K562 (cell line): ENCODE measurements around the gene PUSL1. TPM values are rescaled to one million over a fixed set of nuclear protein-coding genes. Genes with fewer than 3 reads are reported as not detected.

Experiments used
- ATAC-seq: fragments of 200-7000 bp; cut with Tn5 transposase; 3 replicates; pipeline ENCODE4 v1.9.1; 2020; ENCODE audit warnings: moderate library complexity
- BruUV-seq: library from RNA; stranded (reverse); fragments of 400-500 nt; replicated peaks from 2 replicates; lab custom pipeline; 2021; lab: Mats Ljungman, UMichigan
- CTCF ChIA-PET: fragments of 300-600 bp; formaldehyde crosslinking; extraction: SDS; loops from one replicate; lab custom pipeline; 2021; ENCODE audit warnings: low intra/inter-chr PET ratio; lab: Yijun Ruan, JAX
- POLR2A ChIA-PET: fragments of 300-600, 350-650 bp; sonication (Branson Sonifier 250); formaldehyde crosslinking; extraction: SDS; loops from one replicate; lab custom pipeline; 2021; ENCODE audit warnings: antibody characterized with exemption, inconsistent platforms; lab: Yijun Ruan, JAX
- DNase-seq, 4 experiments: peaks; one replicate each; pipeline versions ENCODE4 v3.0.0 to v3.0.0-alpha.2; 2011 to 2018; ENCODE audit warnings: low spot score in 3 of 4, mixed read lengths in 3 of 4; ENCODE audit errors: extremely low read depth in 1 of 4
- FAIRE-seq: peaks from 2 replicates; lab custom pipeline; 2011; peaks lifted over from hg19 to GRCh38; lab: Jason Lieb, UNC
- H2AFZ ChIP-seq: 2 replicates; pipeline ENCODE4 v1.6.0; 2011; ENCODE audit warnings: low read depth, low read length, control low read depth, inconsistent platforms
- H3K27ac ChIP-seq: fragments of 200-600 bp; 3 replicates; pipeline ENCODE4 v1.8.0; 2011; ENCODE audit warnings: low read depth, mild to moderate bottlenecking, control low read depth, inconsistent platforms, low read length, moderate library complexity, mixed read lengths; ENCODE audit errors: extremely low read depth
- H3K27me3 ChIP-seq, 2 experiments: fragments of 300-600 bp in 1 of 2; 2 replicates in 1 of 2; 3 replicates in 1 of 2; pipeline versions ENCODE4 v1.6.0 to v1.8.0; 2011; ENCODE audit warnings: inconsistent platforms in 2 of 2, low read length in 2 of 2, mild to moderate bottlenecking in 1 of 2, mixed read lengths in 1 of 2, moderate library complexity in 1 of 2; ENCODE audit not compliant: control insufficient read depth in 2 of 2, insufficient read depth in 2 of 2
- H3K36me3 ChIP-seq: fragments of 300-600 bp; 3 replicates; pipeline ENCODE4 v1.8.0; 2011; ENCODE audit warnings: mild to moderate bottlenecking, low read length, inconsistent platforms; ENCODE audit not compliant: control insufficient read depth, insufficient read depth
- H3K4me1 ChIP-seq, 2 experiments: fragments of 200-600 bp in 1 of 2; replicated peaks in 1 of 2; 2 replicates in 1 of 2; 3 replicates in 1 of 2; pipeline versions ENCODE4 v1.5.1 to v1.8.0; 2011; ENCODE audit warnings: inconsistent platforms in 2 of 2, low read length in 2 of 2, mild to moderate bottlenecking in 1 of 2, mixed read lengths in 1 of 2, moderate library complexity in 1 of 2; ENCODE audit not compliant: control insufficient read depth in 2 of 2, insufficient read depth in 2 of 2
- H3K4me2 ChIP-seq: 2 replicates; pipeline ENCODE4 v1.6.1; 2011; ENCODE audit warnings: low read length, control low read depth, inconsistent platforms, mixed read lengths; ENCODE audit not compliant: insufficient read depth
- H3K4me3 ChIP-seq: fragments of 200-600 bp; sonication (generic), shearing (Covaris generic); 2 replicates; pipeline ENCODE4 v1.5.1; 2016; ENCODE audit warnings: control low read depth, inconsistent platforms
- H3K79me2 ChIP-seq: fragments of 200-600 bp; 3 replicates; pipeline ENCODE4 v1.8.0; 2011; ENCODE audit warnings: low read length, inconsistent platforms; ENCODE audit not compliant: control insufficient read depth, insufficient read depth
- H3K9ac ChIP-seq, 2 experiments: 2 replicates each; pipeline versions ENCODE4 v1.6.0 to v1.6.1; 2011; ENCODE audit warnings: low read depth in 2 of 2, low read length in 2 of 2, control low read depth in 1 of 2, inconsistent platforms in 1 of 2, mild to moderate bottlenecking in 1 of 2, mixed read lengths in 1 of 2; ENCODE audit not compliant: insufficient read depth in 1 of 2
- H3K9me1 ChIP-seq: one replicate; pipeline ENCODE4 v1.6.0; 2011; ENCODE audit warnings: inconsistent platforms, mild to moderate bottlenecking, low read length, moderate library complexity; ENCODE audit not compliant: control insufficient read depth, insufficient read depth
- H3K9me3 ChIP-seq: replicated peaks from 2 replicates; pipeline ENCODE4 v1.5.1; 2011; ENCODE audit warnings: low read depth, low read length, inconsistent platforms; ENCODE audit not compliant: control insufficient read depth, insufficient read depth
- H4K20me1 ChIP-seq: replicated peaks from 2 replicates; pipeline ENCODE4 v1.6.1; 2011; ENCODE audit warnings: low read length, inconsistent platforms, mixed read lengths; ENCODE audit not compliant: control insufficient read depth, insufficient read depth
- RBM22 ChIP-seq: fragments of 200-400 bp; formaldehyde crosslinking; IDR thresholded peaks from 2 replicates; pipeline ENCODE4 v1.6.1; 2018; ENCODE audit warnings: low read length, low read depth; ENCODE audit not compliant: poor library complexity, severe bottlenecking
- ZBTB33 ChIP-seq: sonication (generic); formaldehyde crosslinking; IDR thresholded peaks from 2 replicates; pipeline ENCODE4 v1.8.1; 2023; ENCODE audit warnings: mild to moderate bottlenecking, missing genetic modification reagents
- ZC3H4 ChIP-seq: sonication (generic); formaldehyde crosslinking; IDR thresholded peaks from 2 replicates; pipeline ENCODE4 v1.9.0; 2021; ENCODE audit warnings: missing genetic modification reagents, borderline replicate concordance
- WGBS: fragments of 100-300 bp; shearing (Covaris generic); methylation state at CpG from one replicate; pipeline ENCODE4 v1.1.6; 2016; ENCODE audit warnings: low coverage, mixed read lengths; ENCODE audit not compliant: insufficient coverage; ENCODE audit errors: missing lambda C conversion rate; 5-methylcytosine and 5-hydroxymethylcytosine counted together
- in situ Hi-C: fragments of 300-500 bp; cut with MboI; formaldehyde crosslinking; loops from 4 replicates; pipeline ENCODE4 v1.15.0; 2018; ENCODE audit warnings: inconsistent platforms, mixed read lengths
- intact Hi-C: fragments of 100-400 bp; cut with micrococcal nuclease; formaldehyde crosslinking; loops from 2 replicates; pipeline ENCODE4 v1.14.2; 2022
- polyA plus RNA-seq, 8 experiments: library from polyadenylated mRNA; depleted of rRNA in 4 of 8; stranded (reverse) in 5 of 8; unstranded in 3 of 8; fragments of >200 nt; fragmentation: Nextera tagmentation in 2 of 8; fragmentation: Illumina TruSeq in 1 of 8; extraction: Ambion mirVana in 2 of 8; extraction: Trizol in 1 of 8; gene quantifications; 2 replicates each; pipeline versions ENCODE4 v1.2.1 to v1.2.3, GENCODE V29; 2011 to 2014; ENCODE audit warnings: inconsistent platforms in 1 of 8, missing spikeins in 1 of 8
- total RNA-seq, 7 experiments: library from RNA; depleted of rRNA in 6 of 7; stranded (reverse); fragments of >200 nt in 6 of 7; fragmentation: Illumina TruSeq in 2 of 7; extraction: Trizol in 2 of 7; gene quantifications; 2 replicates each; pipeline versions ENCODE4 v1.2.1 to v1.2.3, GENCODE V29; 2011 to 2021; ENCODE audit warnings: low replicate concordance in 1 of 7

PUSL1 gene
- total and polyA plus RNA-seq, 9 of the 15 experiments (the other 6 are each of a cell fraction or from before 2014, with no cell fraction given), result 0.62 to 86.9 (median 13.6) TPM

DNA sequence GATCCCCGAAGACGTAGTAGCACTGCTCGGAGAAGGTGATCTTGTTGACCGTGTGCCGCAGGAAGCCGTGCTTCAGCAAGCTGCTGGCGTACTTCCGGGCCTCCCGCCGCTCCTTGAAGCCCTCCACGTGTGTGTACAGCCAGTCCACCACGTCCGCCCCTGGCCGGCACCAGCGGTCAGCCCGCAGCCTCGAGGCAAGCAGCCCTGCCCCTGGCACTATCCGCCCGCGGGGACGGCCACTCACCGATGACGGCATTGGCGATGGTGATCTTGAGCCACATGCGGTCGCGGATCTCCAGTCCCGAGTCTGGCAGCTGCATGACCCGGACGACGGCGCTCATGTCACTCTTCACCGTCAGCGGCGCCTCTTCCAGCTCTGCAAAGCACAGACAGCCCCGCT lies 29.9 kb downstream of the PUSL1 start:
- POLR2A ChIA-PET, result interaction anchor here (0.6 to 1.7 kb wide), 5 partner anchors 8 to 276 kb away, joined by 3 to 7 read pairs (median 5); no protein-coding TSS in a partner anchor
- DNase-seq (no peak), ATAC-seq (no peak)
- BruUV-seq, result no TSS peak
- peaks cover 2% of the 10 kb centered on the region; the same call in 1 of the 2 replicates for H3K9me3 ChIP-seq
- H3K36me3 ChIP-seq, result peaks cover 83% of the 10 kb centered on the region; the same call in 2 of the 3 replicates
- H4K20me1 ChIP-seq, result peaks cover 26% of the 10 kb centered on the region; the same call in 1 of the 2 replicates
- H3K4me2 ChIP-seq, result no peak overlapping the region
- H3K27ac ChIP-seq, result no peak overlapping the region
- intact Hi-C loops, result no loop called here
- H3K79me2 ChIP-seq, result peaks cover 7% of the 10 kb centered on the region
- H3K9me1 ChIP-seq, result peaks cover 3% of the 10 kb centered on the region
- no peak overlapping the region for H3K4me3 ChIP-seq
- peaks cover 0 to 86% of the 10 kb centered on the region in 2 experiments; a peak in 2 of 5 replicates for H3K4me1 ChIP-seq
- in situ Hi-C loops, result no loop called here
- no peaks in the 10 kb centered on the region for H3K27me3 ChIP-seq
- TF ChIP-seq ZBTB33 (peak; percentile 90), ZC3H4 (CRISPR knock-in tag) (no peak), RBM22 (peak; percentile 18)
- TF ChIP-seq, all 486 proteins: peak for 2
- no peak for FAIRE-seq
- H3K9ac ChIP-seq, result 0 out of 4 replicates have a peak overlapping the region, but pooled peaks of 1 of the 2 experiments have one; percentile 17
- CTCF ChIA-PET, result no interaction called here
- 97% methylated on average over 31 of the region's 36 CpGs for WGBS
- H2AFZ ChIP-seq, result no peak overlapping the region
